ENCODE results near the gene HTR2C. TPM values are rescaled to one million over a fixed set of nuclear protein-coding genes. Genes with fewer than 3 reads are reported as not detected.

Gene HTR2C
- total RNA-seq, 1 donor from 2014 or later = not detected

GRCh38 chrX:114611018-114611619, 27.2 kb downstream of the HTR2C start:
- H3K27me3 ChIP-seq (ENCODE audit: control insufficient read depth, insufficient read depth, low read length) = no peaks in the 10 kb centered on the region
- peak; percentile 54 for TF ChIP-seq CTCF (IDR thresholded peaks at IDR 0.05; ENCODE audit: insufficient read depth, low read length, severe bottlenecking)
- FAIRE-seq (no peak), DNase-seq (ENCODE audit: low read depth) (peak; percentile 22)
- no peaks in the 10 kb centered on the region for H3K36me3 ChIP-seq (ENCODE audit: control insufficient read depth, insufficient read depth, low read length)
- H3K4me3 ChIP-seq (ENCODE audit: low read depth, low read length) = no peak overlapping the region

GRCh38 chrX:114615765-114616164, 31.9 kb downstream of the HTR2C start:
- Histone ChIP-seq H3K36me3 (ENCODE audit: control insufficient read depth, insufficient read depth, low read length) (no peaks in the 10 kb centered on the region), H3K4me3 (ENCODE audit: low read depth, low read length) (no peak overlapping the region), H3K27me3 (ENCODE audit: control insufficient read depth, insufficient read depth, low read length) (no peaks in the 10 kb centered on the region)
- DNase-seq (ENCODE audit: low read depth) (no peak), FAIRE-seq (no peak)
- no peak for TF ChIP-seq CTCF (IDR thresholded peaks at IDR 0.05; ENCODE audit: insufficient read depth, low read length, severe bottlenecking)

GRCh38 chrX:114619874-114620273, 36.0 kb downstream of the HTR2C start:
- H3K36me3 ChIP-seq (ENCODE audit: control insufficient read depth, insufficient read depth, low read length) = no peaks in the 10 kb centered on the region
- FAIRE-seq (no peak), DNase-seq (ENCODE audit: low read depth) (no peak)
- H3K4me3 ChIP-seq (ENCODE audit: low read depth, low read length) = no peak overlapping the region
- H3K27me3 ChIP-seq (ENCODE audit: control insufficient read depth, insufficient read depth, low read length) = no peaks in the 10 kb centered on the region
- peak; percentile 14 for TF ChIP-seq CTCF (IDR thresholded peaks at IDR 0.05; ENCODE audit: insufficient read depth, low read length, severe bottlenecking)

GRCh38 chrX:114626323-114626722, 42.4 kb downstream of the HTR2C start:
- no peaks in the 10 kb centered on the region for H3K27me3 ChIP-seq (ENCODE audit: control insufficient read depth, insufficient read depth, low read length)
- H3K36me3 ChIP-seq (ENCODE audit: control insufficient read depth, insufficient read depth, low read length) = no peaks in the 10 kb centered on the region
- H3K4me3 ChIP-seq (ENCODE audit: low read depth, low read length) = no peak overlapping the region
- peak; percentile 12 for DNase-seq (ENCODE audit: low read depth)
- FAIRE-seq = no peak
- TF ChIP-seq CTCF (IDR thresholded peaks at IDR 0.05; ENCODE audit: insufficient read depth, low read length, severe bottlenecking) = peak; percentile 37

- no peak for DNase-seq (ENCODE audit: low read depth)
- no peaks in the 10 kb centered on the region for H3K36me3 ChIP-seq (ENCODE audit: control insufficient read depth, insufficient read depth, low read length)
- no peak overlapping the region for H3K4me3 ChIP-seq (ENCODE audit: low read depth, low read length)
- no peak for FAIRE-seq
- TF ChIP-seq CTCF (IDR thresholded peaks at IDR 0.05; ENCODE audit: insufficient read depth, low read length, severe bottlenecking) = no peak
- no peaks in the 10 kb centered on the region for H3K27me3 ChIP-seq (ENCODE audit: control insufficient read depth, insufficient read depth, low read length)
These were observed 52.1 kb downstream of the HTR2C start for GRCh38 chrX:114635986-114636385.

- no peaks in the 10 kb centered on the region for H3K27me3 ChIP-seq (ENCODE audit: control insufficient read depth, insufficient read depth, low read length)
- DNase-seq (ENCODE audit: low read depth) = peak; percentile 15
- FAIRE-seq = no peak
- no peak overlapping the region for H3K4me3 ChIP-seq (ENCODE audit: low read depth, low read length)
- no peaks in the 10 kb centered on the region for H3K36me3 ChIP-seq (ENCODE audit: control insufficient read depth, insufficient read depth, low read length)
- TF ChIP-seq CTCF (IDR thresholded peaks at IDR 0.05; ENCODE audit: insufficient read depth, low read length, severe bottlenecking) = no peak
These were observed 66.5 kb downstream of the HTR2C start for GRCh38 chrX:114650351-114650750.

Measured in bronchial epithelial cell (primary cell).